Measurements from ENCODE around the gene DOCK2.

- TF ChIP-seq CTCF (IDR thresholded peaks at IDR 0.05; ENCODE audit: low read depth, low read length, poor library complexity, severe bottlenecking), result no peak
- no peak for TF ChIP-seq EZH2phosphoT487 (IDR thresholded peaks at IDR 0.05; ENCODE audit: borderline replicate concordance, low read length)
Observed at GRCh38 chr5:169647566-169647965, 10.5 kb downstream of the DOCK2 start.

Measured in DOHH2 (cell line).